PC-3 (cell line): ENCODE data around the gene TBX3.

Experiments used
- EZH2phosphoT487 ChIP-seq: fragments of 300-600 bp; sonication (generic); IDR thresholded peaks from 2 replicates; pipeline ENCODE4 v1.6.1; 2018; ENCODE audit warnings: mild to moderate bottlenecking, antibody characterized with exemption, low read length, borderline replicate concordance
- TF ChIP-seq, protein P1 (sequence below): fragments of 300-600 bp; sonication (generic); conservative IDR thresholded peaks from 2 replicates; pipeline ENCODE4 v1.5.1; 2017; ENCODE audit warnings: antibody characterized with exemption, low read depth, mild to moderate bottlenecking, low read length

DNA sequence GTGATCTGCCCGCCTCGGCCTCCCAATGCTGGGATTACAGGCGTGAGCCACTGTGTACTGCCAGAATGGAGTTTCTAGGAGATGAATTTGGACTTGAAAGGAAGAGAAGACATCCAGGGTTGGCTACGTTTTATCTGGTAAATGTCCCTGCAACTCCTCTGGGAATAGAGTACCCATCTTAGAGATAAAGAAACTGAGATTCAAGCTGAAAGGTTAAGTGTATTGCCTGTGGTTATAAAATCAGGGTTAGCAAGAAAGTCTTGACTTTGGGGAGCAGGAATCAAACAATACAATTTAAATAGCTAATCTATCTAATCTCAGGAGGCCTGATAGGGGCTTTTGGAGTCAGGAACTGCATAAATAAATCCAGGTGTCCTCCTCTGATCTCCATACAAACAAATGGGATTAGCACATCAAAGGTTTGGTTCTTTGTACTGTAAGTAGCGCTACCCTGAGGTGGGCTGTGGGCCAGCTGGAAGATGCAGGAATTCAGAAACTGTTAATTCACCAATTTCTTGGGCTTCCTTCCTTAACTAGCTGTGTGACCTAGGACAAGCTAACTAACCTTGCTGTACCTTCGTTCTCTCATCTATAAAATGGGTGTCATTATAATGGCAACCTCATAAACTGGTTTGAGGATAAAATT lies 45.1 kb downstream of the TBX3 start:
- TF ChIP-seq EZH2phosphoT487, result no peak
- TF ChIP-seq, protein P1, sequence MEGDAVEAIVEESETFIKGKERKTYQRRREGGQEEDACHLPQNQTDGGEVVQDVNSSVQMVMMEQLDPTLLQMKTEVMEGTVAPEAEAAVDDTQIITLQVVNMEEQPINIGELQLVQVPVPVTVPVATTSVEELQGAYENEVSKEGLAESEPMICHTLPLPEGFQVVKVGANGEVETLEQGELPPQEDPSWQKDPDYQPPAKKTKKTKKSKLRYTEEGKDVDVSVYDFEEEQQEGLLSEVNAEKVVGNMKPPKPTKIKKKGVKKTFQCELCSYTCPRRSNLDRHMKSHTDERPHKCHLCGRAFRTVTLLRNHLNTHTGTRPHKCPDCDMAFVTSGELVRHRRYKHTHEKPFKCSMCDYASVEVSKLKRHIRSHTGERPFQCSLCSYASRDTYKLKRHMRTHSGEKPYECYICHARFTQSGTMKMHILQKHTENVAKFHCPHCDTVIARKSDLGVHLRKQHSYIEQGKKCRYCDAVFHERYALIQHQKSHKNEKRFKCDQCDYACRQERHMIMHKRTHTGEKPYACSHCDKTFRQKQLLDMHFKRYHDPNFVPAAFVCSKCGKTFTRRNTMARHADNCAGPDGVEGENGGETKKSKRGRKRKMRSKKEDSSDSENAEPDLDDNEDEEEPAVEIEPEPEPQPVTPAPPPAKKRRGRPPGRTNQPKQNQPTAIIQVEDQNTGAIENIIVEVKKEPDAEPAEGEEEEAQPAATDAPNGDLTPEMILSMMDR, result no peak
